Transverse colon (tissue), 4 donors: Measurements from ENCODE around the gene EXT2.

Source experiments
- EP300 ChIP-seq: sonication (generic); formaldehyde crosslinking; IDR thresholded peaks from one replicate; pipeline ENCODE4 v1.6.1; 2017; ENCODE audit warnings: antibody characterized with exemption, low read depth
- POLR2A ChIP-seq: fragments of 450-650 bp; IDR thresholded peaks from one replicate; pipeline ENCODE4 v1.6.1; 2016; ENCODE audit warnings: antibody characterized with exemption, mild to moderate bottlenecking, moderate library complexity
- POLR2AphosphoS5 ChIP-seq, 3 donors: sonication (generic); formaldehyde crosslinking; IDR thresholded peaks; one replicate each; pipeline ENCODE4 v1.6.1; 2016; ENCODE audit warnings: antibody characterized with exemption in 3 of 3
- TF ChIP-seq, protein P1 (sequence below), 5 experiments: fragments of 200-600 bp in 3 of 5; fragments of 450-650 bp in 2 of 5; sonication (generic) in 3 of 5; IDR thresholded peaks; 1 replicate in 2 of 5; 2 replicates in 3 of 5; pipeline ENCODE4 v1.5.1; 2016 to 2017; ENCODE audit warnings: antibody characterized with exemption in 5 of 5, inconsistent platforms in 3 of 5, mild to moderate bottlenecking in 2 of 5, moderate library complexity in 1 of 5

DNA sequence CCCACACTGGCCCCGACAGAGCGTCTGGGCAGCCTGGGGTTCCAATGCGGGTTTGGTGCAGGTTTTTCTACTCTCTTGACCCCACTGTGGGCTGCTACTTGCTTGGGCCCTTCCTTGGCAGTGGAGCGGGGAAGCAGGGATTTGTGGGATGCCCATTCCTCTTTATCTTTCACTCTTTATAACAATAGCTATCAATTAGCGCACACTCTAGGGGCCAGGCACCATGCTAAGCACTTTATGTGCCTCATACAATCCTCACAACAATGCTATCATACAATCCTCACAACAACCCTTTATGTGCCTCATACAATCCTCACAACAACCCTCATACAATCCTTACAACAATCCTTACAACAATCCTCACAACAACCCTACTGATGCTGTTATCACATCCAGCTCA, 16.7 kb upstream of the EXT2 start:
- no peak for TF ChIP-seq POLR2A
- no peak for TF ChIP-seq POLR2AphosphoS5 (IDR thresholded peaks at IDR 0.05)
- TF ChIP-seq, protein P1, sequence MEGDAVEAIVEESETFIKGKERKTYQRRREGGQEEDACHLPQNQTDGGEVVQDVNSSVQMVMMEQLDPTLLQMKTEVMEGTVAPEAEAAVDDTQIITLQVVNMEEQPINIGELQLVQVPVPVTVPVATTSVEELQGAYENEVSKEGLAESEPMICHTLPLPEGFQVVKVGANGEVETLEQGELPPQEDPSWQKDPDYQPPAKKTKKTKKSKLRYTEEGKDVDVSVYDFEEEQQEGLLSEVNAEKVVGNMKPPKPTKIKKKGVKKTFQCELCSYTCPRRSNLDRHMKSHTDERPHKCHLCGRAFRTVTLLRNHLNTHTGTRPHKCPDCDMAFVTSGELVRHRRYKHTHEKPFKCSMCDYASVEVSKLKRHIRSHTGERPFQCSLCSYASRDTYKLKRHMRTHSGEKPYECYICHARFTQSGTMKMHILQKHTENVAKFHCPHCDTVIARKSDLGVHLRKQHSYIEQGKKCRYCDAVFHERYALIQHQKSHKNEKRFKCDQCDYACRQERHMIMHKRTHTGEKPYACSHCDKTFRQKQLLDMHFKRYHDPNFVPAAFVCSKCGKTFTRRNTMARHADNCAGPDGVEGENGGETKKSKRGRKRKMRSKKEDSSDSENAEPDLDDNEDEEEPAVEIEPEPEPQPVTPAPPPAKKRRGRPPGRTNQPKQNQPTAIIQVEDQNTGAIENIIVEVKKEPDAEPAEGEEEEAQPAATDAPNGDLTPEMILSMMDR (IDR thresholded peaks at IDR 0.05): no peak
- no peak for TF ChIP-seq EP300
